NCI-H345 treated with DMSO at 0.1 percent for 48 hours (cell line): ENCODE data around the gene ITGAD.

Experiments
- DNase-seq: peaks from one replicate; lab custom pipeline; 2025; ENCODE audit not compliant: unreplicated experiment; lab: John Stamatoyannopoulos, UW

Gene ITGAD

DNA sequence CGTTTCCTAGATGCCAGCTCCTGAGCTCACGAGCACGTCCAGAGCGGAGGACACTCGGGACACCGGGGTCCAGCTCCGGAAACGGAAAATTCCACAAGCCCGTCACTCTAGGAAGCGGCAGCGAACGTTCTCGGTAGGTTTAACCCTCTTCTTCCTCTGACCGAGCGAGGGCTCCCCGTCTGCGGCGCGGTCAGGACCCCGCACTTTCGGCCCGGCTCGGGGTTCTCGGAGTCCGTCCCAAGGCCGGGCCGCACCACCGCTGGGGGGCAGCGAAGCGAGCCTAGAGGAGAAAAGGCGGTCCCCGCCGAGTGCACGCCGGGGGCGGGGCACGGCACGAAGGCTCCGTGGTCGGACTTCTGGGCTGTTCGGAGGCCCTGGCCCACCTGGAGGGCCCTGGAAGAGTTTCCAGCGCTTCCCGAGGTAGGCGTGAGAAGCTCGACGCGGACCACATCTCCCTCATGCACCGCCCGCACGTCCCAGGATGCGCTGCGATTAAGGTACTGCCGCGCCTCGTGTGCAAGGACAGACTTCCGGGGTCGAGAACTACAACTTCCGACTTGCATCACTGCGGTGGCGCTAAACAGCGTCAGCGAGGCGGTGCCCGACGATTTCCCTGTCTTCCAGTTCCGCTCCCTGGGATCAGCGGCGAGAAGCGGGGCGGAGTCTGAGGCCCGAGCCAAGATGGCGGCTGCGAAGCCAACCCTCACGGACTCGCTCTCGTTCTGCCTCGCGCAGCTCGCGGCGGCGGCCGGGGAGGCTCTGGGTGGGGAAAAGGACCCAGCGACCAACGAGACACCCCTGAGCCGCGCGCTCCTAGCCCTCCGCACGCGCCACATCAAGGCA, 65.9 kb downstream of the ITGAD start, which contains the start of gene ARMC5:
Gene ARMC5 (plus strand): TSS at position 658 of the 843 bp plus-strand sequence. CDS start 24 bp downstream, at position 682.
- peak; percentile 98 for DNase-seq

DNA sequence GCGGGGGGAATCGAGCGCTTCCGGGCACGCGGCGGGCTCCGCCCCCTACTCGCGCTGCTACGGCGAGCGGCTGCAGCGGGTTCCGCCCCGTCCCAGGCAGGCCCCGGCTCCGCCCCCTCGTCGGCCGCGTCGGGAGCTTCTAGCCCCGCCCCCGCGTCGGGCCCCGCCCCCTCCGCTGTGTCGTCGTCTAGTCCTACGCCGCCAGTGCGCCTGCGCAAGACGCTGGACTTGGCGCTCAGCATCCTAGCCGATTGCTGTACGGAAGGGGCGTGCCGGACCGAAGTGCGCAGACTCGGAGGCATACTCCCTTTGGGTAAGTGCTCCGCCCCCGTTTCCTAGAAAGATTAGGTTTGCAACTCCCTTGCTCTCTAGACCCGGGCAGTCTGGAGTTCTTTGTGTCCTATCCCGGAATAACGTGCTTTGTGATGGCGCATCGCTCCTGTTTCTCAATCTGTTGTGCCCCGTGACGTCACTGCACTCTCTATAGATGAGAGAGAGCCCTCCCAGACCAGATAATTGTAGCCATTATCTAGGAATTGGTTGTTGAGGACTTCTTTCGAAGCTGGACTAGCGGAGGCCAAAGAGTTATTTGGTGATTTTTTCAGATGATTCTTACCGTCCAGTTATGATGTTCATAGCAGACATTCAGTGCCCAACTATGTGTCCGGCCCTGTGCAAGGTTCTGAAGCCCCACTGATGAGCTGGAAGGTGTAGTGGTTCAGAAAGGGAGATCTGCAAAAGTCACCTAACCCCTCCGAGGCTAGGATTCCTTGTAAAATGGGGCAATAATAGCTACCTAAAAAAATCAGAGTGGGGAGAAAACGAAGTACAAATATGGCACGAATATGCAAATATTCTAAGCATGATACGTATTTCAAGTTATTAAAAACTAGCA, 66.8 kb downstream of the ITGAD start:
- peak; percentile 100 for DNase-seq

DNA sequence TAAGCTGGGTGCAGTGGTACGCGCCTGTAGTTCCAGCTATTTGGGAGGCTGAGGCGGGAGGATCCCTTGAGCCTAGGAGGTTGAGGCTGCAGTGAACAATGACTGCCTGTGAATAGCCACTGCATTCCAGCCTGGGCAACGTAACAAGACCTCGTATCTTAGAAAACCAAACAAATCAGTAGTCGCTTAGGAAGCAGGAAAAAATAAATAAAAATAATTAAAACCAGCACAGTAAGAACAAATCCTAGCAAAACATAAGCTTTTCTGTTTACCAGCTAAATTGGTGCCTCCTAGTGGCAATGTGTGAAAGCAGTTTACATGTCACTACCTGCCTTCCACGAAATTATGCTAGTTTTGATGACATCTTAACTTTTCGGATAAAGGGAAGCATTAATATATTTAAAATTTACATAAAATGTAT, 67.5 kb downstream of the ITGAD start:
- peak; percentile 52 for DNase-seq

DNA sequence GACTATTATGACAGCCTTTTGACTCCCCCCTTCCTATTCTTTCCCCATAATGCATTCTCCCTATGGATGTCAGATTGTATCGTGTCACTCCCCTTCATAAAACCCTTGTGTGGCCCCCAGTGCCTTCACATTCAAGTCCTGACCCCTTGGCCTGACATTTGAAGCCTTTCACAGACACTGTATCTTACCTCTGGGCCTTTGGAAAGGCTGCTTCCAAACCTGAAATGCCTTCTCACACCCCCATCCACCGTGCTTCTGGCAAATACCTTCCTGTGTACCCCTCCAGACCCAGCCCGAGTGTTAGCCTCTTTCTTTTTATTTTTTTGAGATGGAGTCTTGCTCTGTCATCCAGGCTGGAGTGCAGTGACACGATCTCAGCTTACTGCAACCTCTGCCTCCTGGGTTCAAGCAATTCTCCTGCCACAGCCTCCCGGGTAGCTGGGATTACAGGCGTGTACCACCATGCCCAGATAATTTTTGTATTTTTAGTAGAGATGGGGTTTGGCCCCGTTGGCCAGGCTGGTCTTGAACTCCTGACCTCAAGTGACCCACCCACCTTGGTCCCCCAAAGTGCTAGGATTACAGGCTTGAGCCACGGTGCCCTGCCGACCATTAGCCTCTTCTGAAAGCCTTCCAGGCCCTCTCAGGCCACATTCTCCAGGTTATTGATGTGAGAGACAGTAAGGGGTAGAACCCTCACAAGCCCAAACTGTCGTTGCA, 68.2 kb downstream of the ITGAD start:
- DNase-seq: no peak

DNA sequence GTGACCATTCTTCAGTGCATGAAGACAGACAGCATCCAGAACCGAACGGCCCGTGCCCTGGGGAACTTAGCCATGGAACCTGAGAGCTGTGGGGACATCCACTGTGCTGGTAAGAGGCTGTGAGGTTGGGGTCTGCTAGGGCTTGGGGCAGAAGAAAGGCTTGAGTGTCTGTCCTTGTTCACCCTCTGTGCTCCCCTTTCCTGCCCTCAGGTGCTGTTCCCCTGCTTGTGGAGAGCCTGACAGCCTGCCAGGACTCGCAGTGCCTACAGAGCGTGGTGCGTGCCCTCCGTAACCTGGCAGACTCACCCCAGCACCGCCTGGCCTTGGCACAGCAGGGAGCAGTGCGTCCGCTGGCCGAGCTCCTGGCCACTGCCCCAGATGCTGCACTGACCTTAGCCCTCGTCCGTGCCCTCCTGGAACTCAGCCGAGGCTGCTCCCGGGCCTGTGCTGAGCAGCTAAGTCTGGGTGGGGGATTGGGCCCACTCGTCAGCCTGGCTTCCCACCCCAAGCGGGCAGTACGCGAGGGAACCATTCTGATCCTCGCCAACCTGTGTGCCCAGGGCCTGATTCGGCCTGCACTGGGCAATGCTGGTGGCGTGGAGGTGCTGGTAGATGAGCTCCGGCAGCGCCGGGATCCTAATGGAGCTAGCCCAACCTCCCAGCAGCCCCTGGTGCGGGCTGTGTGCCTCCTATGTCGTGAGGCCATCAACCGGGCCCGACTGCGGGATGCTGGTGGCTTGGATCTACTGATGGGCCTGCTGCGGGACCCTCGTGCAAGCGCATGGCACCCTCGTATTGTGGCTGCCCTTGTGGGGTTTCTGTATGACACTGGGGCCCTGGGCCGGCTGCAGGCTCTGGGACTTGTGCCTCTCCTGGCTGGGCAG, 69.0 kb downstream of the ITGAD start:
- DNase-seq: no peak

DNA sequence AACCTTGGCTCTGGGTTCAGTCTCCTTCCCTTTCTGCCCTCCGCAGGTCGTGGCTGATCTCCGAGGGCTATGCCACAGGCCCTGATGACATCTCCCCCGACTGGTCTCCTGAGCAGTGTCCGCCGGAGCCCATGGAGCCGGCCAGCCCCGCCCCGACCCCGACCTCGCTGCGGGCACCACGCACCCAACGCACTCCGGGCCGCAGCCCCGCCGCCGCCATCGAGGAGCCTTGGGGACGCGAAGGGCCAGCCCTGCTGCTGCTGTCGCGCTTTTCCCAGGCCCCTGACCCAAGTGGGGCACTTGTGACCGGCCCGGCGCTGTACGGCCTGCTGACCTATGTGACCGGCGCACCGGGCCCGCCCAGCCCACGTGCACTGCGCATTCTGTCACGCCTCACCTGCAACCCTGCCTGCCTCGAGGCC, 71.2 kb downstream of the ITGAD start:
- DNase-seq: no peak

DNA sequence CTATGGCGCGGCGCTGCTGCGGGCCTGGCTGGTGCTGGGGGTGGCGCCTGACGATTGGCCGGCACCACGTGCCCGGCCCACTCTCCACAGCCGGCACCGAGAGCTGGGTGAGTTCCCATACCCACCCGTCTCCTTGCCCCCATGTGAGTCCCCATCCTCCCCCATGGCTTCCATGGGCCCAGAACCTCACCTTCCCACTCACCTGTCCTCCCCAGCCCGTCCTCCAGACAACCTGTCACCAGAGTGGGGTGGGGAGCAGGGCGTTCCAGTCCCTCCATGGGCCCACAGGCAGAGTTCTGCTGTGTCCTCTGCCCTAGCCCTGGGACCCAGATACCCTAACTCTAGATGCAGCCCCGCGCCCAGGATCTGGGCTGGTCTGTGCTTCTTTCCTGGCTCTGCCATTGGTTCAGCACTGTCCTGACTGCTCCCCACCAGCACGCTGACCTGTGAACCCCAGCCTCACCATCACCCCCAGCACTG, 71.7 kb downstream of the ITGAD start:
- DNase-seq: no peak

DNA sequence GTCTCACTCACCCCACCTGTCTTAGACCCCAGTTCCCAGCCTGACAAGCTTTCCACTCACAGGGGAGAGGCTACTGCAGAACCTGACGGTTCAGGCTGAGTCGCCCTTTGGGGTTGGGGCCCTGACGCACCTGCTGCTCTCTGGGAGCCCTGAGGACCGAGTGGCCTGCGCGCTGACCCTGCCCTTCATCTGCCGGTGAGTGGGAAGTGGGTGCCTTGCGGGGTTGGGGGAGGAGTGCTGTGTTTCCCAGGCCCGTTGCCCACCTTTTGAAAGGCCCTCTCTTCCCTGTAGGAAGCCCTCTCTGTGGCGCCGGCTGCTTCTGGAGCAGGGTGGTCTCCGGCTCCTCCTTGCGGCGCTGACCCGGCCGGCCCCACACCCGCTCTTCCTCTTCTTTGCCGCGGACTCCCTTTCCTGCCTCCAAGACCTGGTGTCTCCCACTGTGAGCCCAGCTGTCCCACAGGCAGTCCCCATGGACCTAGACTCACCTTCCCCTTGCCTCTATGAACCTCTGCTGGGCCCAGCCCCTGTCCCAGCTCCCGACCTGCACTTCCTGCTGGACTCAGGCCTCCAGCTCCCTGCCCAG, 72.7 kb downstream of the ITGAD start:
- DNase-seq: no peak

DNA sequence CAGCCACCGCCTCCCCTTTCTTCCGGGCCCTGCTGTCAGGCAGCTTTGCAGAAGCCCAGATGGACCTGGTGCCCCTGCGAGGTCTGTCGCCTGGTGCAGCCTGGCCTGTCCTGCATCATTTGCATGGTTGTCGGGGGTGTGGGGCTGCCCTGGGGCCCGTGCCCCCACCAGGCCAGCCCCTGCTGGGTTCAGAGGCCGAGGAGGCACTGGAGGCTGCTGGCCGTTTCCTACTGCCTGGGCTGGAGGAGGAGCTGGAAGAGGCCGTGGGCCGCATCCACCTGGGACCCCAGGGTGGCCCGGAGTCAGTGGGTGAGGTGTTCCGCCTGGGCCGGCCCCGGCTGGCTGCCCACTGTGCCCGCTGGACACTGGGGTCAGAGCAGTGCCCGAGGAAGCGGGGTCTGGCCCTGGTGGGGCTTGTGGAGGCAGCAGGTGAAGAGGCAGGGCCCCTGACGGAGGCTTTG, 73.3 kb downstream of the ITGAD start:
- no peak for DNase-seq

DNA sequence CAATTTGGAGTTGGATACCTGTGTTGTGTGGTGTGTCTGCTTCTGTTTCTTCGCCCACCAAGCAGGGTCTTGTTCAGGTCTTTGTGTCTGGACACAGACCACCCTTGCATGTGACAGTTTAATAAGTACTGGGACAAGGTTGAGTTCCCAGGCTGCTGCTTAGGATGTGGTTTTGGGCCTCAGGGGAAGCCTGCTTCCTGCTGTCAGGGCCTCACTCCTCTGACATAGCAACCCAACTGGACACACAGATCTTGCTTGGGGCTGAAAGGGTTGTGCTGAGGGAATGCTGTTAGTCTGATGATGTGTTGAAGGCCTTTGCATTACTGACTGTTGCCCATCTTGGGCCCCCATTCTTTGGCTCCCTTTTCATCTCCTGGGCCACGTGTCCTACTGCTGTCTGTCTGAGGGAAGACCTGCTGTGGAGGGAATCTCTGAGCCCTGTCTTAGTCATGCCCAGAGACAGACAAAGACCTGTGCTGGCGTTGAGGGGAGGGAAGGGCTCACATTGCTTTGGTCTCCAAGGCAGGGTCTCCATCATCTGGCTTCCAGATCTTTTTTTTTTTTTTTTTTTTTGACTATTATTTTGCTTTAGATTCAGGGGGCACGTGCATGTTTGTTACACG, 74.1 kb downstream of the ITGAD start:
- DNase-seq: no peak

DNA sequence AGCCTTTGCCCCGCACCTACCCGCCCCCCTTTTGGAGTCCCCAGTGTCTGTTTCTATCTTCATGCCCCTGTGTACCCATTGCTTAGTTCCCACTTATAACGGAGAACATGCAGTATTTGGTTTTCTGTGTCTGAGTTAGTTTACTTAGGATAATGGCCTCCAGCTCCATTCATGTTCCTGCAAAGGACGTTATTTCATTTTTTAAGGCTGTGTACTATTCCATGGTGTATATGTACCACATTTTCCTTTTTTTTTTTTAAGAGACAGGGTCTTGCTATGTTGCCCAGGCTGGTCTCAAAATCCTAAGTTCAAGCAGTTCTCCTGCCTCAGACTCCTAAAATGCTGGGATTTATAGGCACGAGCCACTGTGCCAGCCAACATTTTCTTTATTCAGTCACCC, 74.7 kb downstream of the ITGAD start:
- no peak for DNase-seq

DNA sequence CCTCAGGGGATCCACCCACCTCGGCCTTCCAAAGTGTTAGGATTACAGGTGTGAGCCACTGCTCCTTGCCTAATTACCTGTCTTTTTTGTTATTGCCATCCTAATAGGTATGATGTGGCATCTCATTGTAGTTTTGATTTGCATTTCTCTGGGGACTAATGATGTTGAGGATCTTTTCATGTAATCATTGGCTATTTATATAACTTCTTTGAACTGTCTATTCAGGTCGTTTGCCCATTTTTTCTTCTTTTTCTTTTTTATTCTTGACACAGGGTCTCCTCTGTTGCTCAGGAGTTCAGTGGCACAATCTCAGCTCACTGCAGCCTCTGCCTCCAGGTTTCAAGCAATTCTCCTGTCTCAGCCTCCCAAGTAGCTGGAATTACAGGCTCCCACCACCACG, 77.5 kb downstream of the ITGAD start:
- no peak for DNase-seq

DNA sequence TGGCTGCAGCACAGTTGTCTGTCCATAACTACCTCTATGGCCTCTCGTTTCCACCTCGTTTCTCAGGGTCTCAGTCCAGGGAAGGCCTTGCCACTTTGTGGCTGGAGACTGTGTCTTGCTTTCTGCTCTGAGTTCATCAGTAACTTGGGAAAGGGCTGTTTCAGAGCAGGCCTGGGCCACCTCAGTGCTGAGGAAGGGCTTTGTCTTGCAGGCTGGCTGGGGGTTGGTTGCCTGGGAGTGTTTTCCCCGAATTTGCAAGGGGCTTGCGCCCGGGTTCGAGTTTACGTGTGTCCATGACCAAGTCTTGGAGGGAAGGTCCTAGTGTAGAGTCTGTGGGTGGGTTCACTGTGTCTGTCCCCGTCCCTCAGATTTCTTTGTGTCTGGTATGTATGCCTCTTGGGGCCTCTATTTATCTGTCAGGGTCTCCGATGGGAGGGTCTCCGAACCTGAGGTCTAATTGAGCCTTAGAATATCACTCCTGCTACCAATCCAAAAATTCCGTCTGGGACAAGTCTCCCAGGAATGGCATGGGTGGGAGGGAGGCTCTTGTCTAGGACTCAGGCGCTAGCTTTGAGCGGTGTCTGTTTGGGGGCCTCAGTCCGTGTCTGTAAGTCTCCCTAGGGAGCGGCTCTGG, 78.2 kb downstream of the ITGAD start:
- DNase-seq: no peak

DNA sequence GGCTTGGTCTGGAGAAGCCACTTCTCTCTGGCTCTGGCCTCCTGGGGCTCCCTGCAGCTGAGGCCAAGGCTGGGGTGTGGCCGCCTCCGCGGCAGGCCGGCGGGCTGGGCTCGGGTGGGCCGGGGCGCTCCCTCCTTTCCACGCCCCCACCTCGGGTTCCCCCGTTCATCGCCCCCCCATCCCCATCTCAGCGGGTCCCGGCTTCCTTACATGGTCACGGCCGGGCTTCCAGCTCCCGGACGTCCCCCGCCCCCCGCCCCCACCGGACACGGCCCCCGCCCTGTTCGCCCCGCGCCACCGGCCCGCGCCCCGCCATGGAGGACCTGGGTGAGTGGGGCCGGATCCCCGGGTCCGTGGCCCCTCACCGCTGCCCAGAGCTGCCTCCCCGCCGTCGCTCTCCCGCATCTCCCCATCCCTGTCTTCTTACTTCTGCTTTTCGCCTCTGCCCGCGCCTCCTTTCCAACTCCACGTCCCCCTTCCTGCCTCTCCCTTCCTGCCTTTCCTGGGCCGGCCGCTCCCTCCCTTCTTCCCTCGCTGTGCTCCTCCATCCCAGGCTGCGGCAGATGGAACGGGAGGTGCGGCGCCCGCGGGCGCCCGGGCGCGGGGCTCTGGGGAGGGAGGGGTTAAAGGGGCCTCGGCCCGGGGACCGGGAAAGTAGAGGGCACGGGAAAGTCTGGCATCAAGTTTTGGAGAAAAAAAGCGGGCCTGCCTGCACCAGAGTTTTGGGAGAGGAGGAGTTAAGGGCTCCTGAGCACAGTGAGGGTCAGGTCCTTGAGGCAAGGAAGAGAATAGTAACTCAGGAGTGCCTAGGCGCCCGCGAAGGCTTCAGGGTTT, 79.0 kb downstream of the ITGAD start, which contains the start of gene TGFB1I1:
Gene TGFB1I1 (plus strand): TSS at position 278 of the 834 bp plus-strand sequence. CDS start 37 bp downstream, at position 315.
- no peak for DNase-seq

DNA sequence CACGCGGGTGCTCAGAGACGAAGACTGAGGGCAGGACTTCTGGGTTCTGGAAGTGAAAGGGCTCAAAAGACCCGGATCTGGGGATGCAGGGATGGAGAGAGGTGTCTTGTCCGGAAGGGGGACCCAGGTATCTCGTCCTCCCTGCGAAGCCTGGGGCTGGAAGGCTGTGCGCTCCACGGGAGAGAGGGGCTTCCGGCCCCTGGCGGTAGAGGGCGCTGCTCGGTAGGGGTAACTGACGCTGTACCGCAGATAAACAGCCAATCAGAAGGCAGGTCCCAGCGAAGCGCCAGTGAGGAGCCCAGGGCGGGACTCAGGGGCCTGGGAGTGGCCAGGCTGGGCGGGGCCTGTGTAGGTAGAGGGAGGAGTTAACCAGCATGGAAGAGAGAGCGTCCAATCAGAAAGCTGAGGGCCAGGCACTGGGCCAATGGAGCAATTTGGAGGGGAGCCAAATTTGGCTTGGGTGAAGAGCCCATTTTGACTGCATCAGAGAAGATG, 79.6 kb downstream of the ITGAD start:
- peak; percentile 43 for DNase-seq

DNA sequence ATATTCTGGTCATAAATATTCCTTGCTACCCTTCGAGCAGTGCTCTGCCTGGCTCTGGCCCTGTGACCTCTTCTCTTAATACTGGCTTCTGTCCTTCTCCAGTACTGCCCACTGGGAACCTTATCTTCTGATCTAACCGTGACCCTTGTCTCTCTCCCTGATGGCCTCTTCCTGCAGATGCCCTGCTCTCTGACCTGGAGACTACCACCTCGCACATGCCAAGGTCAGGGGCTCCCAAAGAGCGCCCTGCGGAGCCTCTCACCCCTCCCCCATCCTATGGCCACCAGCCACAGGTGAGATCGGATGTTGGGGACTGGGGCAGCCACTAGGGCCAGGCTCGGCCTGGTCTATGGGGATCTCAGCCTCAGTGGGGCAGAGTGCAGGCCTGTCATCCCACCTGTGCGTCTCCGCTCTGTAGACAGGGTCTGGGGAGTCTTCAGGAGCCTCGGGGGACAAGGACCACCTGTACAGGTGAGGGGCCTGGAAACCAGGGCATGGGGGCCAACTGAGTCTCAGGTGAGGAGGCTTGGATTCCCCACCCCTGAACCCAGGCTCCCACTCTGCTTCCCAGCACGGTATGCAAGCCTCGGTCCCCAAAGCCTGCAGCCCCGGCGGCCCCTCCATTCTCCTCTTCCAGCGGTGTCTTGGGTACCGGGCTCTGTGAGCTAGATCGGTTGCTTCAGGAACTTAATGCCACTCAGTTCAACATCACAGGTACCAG, 80.3 kb downstream of the ITGAD start:
- DNase-seq: no peak

DNA sequence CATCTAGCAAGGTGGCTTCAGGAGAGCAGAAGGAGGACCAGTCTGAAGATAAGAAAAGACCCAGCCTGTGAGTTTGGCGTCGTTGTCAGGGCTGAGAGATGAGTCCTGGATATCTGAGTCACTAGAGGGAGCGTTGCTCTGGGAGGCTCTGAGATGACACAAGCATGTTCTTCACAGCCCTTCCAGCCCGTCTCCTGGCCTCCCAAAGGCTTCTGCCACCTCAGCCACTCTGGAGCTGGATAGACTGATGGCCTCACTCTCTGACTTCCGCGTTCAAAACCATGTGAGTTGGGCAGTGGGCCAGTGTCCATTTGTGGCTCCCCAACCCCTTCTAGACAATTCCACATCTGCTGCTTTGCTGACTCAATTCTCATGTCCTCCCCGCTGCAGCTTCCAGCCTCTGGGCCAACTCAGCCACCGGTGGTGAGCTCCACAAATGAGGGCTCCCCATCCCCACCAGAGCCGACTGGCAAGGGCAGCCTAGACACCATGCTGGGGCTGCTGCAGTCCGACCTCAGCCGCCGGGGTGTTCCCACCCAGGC, 81.1 kb downstream of the ITGAD start:
- no peak for DNase-seq
